Measurements from ENCODE around the gene ACTN4. TPM values are rescaled to one million over a fixed set of nuclear protein-coding genes. Genes with fewer than 3 reads are reported as not detected.

Gene ACTN4
- total RNA-seq, 2 donors from 2014 or later = 1,019 to 1,060 TPM

DNA sequence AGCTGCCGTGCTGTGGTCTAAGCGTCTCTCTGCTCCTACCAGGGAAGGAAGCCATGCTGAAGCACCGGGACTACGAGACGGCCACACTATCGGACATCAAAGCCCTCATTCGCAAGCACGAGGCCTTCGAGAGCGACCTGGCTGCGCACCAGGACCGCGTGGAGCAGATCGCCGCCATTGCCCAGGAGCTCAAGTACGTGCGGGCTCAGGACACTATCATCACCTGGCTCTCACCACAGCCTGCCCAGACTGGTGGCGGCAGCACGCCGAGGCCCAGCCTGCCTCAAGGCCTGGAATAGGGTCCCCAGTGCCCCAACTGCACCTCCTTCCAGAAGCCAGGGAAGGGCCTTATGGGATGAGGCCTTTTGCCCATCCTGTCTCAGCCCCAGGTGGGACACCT, 74.0 kb downstream of the ACTN4 start:
- H3K4me3 ChIP-seq = no peak overlapping the region
- no peaks in the 10 kb centered on the region for H3K27me3 ChIP-seq
- H3K9ac ChIP-seq (ENCODE audit: low read depth in 2 of 2, low read length in 2 of 2) = peak overlapping the region in 1 of 2 donors; percentile 19
- no peak for DNase-seq
- H3K36me3 ChIP-seq = peaks cover 86% of the 10 kb centered on the region
- H3K27ac ChIP-seq = no peak overlapping the region
- no peaks in the 10 kb centered on the region for H3K9me3 ChIP-seq
- H3K4me1 ChIP-seq = no peaks in the 10 kb centered on the region
- intact Hi-C loops (cut with DNase I) = no loop called here
- TF ChIP-seq, protein P1, sequence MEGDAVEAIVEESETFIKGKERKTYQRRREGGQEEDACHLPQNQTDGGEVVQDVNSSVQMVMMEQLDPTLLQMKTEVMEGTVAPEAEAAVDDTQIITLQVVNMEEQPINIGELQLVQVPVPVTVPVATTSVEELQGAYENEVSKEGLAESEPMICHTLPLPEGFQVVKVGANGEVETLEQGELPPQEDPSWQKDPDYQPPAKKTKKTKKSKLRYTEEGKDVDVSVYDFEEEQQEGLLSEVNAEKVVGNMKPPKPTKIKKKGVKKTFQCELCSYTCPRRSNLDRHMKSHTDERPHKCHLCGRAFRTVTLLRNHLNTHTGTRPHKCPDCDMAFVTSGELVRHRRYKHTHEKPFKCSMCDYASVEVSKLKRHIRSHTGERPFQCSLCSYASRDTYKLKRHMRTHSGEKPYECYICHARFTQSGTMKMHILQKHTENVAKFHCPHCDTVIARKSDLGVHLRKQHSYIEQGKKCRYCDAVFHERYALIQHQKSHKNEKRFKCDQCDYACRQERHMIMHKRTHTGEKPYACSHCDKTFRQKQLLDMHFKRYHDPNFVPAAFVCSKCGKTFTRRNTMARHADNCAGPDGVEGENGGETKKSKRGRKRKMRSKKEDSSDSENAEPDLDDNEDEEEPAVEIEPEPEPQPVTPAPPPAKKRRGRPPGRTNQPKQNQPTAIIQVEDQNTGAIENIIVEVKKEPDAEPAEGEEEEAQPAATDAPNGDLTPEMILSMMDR (IDR thresholded peaks at IDR 0.05) = no peak

DNA sequence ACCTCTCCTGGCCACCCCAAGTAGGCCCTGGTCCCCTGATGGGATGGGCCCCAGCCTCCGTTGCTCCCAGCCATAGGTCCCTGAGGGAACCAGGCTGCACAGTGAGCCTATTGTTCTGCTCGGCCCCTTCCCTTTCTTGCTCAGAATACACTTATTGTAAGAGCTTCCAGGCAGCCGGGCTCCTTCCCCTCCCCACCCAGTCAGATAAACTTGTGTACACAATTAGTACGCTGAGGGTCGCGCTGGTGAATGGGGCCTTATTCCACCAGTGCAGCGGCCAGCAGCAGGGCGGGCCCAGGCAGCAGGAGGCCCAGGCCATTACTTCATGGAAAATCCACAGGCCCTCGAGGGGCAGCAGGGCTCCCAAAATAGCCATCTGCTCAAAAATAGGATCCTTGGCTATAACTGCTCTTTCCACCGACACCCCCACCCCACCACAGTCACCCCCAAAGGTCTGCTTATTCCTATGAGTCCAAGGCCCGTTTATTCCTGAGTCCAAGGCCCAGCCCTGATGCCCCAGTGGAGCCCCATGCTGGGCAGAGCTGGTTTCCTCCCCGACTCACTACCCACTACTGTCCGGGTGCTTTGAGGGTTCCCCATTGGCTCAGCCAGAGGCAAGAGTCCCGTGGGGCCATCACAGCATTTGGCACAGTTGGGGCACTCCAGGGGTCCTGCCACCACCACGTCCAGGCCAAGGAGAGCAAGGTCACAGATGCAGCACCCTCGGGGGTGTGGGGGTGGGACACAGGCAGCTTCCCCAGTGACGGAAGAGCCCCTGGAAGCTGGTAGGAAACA, 74.7 kb downstream of the ACTN4 start:
- Histone ChIP-seq H3K27me3 (no peaks in the 10 kb centered on the region), H3K9ac (ENCODE audit: low read depth in 2 of 2, low read length in 2 of 2) (peak overlapping the region in 1 of 2 donors; percentile 19), H3K9me3 (no peaks in the 10 kb centered on the region), H3K36me3 (peaks cover 88% of the 10 kb centered on the region), H3K4me1 (no peaks in the 10 kb centered on the region), H3K4me3 (no peak overlapping the region), H3K27ac (no peak overlapping the region)
- TF ChIP-seq, protein P1 (IDR thresholded peaks at IDR 0.05) = no peak
- DNase-seq = no peak
- intact Hi-C loops (cut with DNase I) = no loop called here

DNA sequence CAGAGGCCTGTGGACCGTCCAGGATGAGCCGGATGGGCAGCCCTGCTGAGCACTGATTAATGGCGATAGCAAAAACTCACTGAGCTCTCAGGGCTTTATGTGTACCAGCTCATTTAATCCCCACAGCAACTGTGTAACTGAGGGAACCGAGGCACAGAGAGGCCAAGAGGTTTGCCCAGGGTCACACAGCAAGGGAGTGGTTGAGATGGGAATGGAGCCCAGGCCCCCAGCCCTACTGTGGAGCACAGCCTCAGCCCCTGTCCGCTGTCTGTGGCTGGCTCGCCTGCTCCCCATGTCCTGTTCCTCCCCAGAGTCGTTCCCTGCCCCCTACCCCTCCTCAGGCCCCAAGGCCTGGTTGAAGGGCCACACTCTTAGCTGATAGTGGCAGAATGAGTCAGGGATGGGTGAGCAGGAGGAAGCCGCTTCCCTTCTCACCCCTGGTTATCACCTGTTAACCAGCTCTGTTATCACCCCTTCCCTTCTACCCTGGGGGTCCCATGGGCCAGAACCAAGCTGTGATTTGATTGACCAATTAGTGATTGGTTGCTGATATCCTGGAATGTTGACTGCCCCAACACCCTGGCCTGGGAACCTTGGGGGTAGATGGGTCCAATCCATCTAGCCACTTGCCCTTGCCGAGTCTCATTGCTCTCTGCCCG, 75.6 kb downstream of the ACTN4 start:
- intact Hi-C loops (cut with DNase I) = no loop called here
- H3K27me3 ChIP-seq = no peaks in the 10 kb centered on the region
- H3K27ac ChIP-seq = no peak overlapping the region
- TF ChIP-seq, protein P1 (IDR thresholded peaks at IDR 0.05) = no peak
- DNase-seq = no peak
- no peak overlapping the region for H3K9ac ChIP-seq (ENCODE audit: low read depth in 2 of 2, low read length in 2 of 2)
- H3K36me3 ChIP-seq = peaks cover 83% of the 10 kb centered on the region
- no peaks in the 10 kb centered on the region for H3K4me1 ChIP-seq
- no peaks in the 10 kb centered on the region for H3K9me3 ChIP-seq
- H3K4me3 ChIP-seq = no peak overlapping the region

DNA sequence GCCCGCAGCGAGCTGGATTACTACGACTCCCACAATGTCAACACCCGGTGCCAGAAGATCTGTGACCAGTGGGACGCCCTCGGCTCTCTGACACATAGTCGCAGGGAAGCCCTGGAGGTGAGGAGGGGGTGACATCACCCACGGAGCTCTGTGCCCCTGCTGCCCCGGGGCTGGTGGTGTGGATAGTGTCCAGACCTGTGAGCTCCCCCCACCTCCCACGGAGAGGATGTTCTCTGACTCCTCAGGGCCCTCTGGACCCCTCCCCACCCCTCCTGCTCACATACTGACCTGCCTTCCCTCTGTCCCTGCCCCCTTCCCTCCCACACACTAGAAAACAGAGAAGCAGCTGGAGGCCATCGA, 76.1 kb downstream of the ACTN4 start:
- no peak overlapping the region for H3K27ac ChIP-seq
- no peak for DNase-seq
- peaks cover 82% of the 10 kb centered on the region for H3K36me3 ChIP-seq
- intact Hi-C loops (cut with DNase I) = no loop called here
- no peaks in the 10 kb centered on the region for H3K27me3 ChIP-seq
- H3K9ac ChIP-seq (ENCODE audit: low read depth in 2 of 2, low read length in 2 of 2) = no peak overlapping the region
- H3K4me1 ChIP-seq = no peaks in the 10 kb centered on the region
- TF ChIP-seq, protein P1 (IDR thresholded peaks at IDR 0.05) = no peak
- H3K9me3 ChIP-seq = no peaks in the 10 kb centered on the region
- no peak overlapping the region for H3K4me3 ChIP-seq

DNA sequence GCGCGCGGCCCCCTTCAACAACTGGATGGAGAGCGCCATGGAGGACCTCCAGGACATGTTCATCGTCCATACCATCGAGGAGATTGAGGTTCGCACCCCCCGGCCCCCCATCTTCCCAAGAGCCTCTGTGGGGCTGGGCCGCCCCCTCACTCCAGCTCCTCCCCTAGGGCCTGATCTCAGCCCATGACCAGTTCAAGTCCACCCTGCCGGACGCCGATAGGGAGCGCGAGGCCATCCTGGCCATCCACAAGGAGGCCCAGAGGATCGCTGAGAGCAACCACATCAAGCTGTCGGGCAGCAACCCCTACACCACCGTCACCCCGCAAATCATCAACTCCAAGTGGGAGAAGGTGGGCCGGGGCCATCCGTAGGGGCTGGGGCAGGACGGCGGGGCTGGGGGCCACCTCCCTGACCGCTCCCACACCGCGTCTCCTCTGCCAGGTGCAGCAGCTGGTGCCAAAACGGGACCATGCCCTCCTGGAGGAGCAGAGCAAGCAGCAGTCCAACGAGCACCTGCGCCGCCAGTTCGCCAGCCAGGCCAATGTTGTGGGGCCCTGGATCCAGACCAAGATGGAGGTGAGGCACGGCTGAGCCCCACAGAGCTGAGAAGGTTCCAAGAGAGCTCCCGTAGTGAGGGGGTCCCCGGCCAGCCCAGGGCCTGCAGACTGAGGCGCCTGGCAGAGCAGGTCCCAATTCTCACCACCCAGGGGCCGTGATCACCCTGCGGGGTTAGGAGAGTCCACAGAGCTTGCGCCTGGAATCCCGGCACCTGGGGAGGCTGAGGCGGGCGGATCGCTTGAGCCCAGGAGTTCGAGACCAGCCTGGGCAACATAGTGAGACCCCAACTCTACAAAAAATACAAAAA, 76.8 kb downstream of the ACTN4 start:
- no peak for DNase-seq
- no peaks in the 10 kb centered on the region for H3K9me3 ChIP-seq
- no peak overlapping the region for H3K9ac ChIP-seq (ENCODE audit: low read depth in 2 of 2, low read length in 2 of 2)
- TF ChIP-seq, protein P1 (IDR thresholded peaks at IDR 0.05) = no peak
- peaks cover 78% of the 10 kb centered on the region for H3K36me3 ChIP-seq
- intact Hi-C loops (cut with DNase I) = no loop called here
- H3K27ac ChIP-seq = no peak overlapping the region
- H3K4me1 ChIP-seq = no peaks in the 10 kb centered on the region
- H3K27me3 ChIP-seq = no peaks in the 10 kb centered on the region
- H3K4me3 ChIP-seq = no peak overlapping the region
